Testis (tissue), 3 donors: ENCODE results near the gene CRYGN. TPM values are rescaled to one million over a fixed set of nuclear protein-coding genes. Genes with fewer than 3 reads are reported as not detected.

Experiments used
- DNase-seq: peaks from one replicate; pipeline ENCODE4 v3.0.0-alpha.2; 2019
- H3K27ac ChIP-seq, 2 donors: fragments of 200-600 bp; sonication (generic); one replicate each; pipeline ENCODE4 v1.5.1; 2019
- H3K27me3 ChIP-seq: fragments of 200-600 bp; sonication (generic); one replicate; pipeline ENCODE4 v1.5.1; 2019
- H3K36me3 ChIP-seq: fragments of 200-600 bp; sonication (generic); one replicate; pipeline ENCODE4 v1.5.1; 2017; ENCODE audit warnings: low read depth; ENCODE audit errors: missing control alignments
- H3K4me1 ChIP-seq: fragments of 200-600 bp; sonication (generic); one replicate; pipeline ENCODE4 v1.5.1; 2019
- H3K4me3 ChIP-seq, 2 donors: fragments of 200-600 bp; sonication (generic); one replicate each; pipeline ENCODE4 v1.5.1; 2017 to 2019
- H3K9me3 ChIP-seq: fragments of 200-600 bp; sonication (generic); one replicate; pipeline ENCODE4 v1.5.1; 2017
- POLR2A ChIP-seq: fragments of 450-650 bp; IDR thresholded peaks from one replicate; pipeline ENCODE4 v1.6.1; 2017; ENCODE audit warnings: antibody characterized with exemption, mild to moderate bottlenecking, moderate library complexity
- WGBS, 2 donors: methylation state at CpG; one replicate each; pipeline ENCODE4 v1.1.5; 2018; 5-methylcytosine and 5-hydroxymethylcytosine counted together
- intact Hi-C: fragments of 100-400 bp; cut with DNase I; formaldehyde crosslinking; loops from one replicate; pipeline ENCODE4 v1.15.1; 2023; ENCODE audit warnings: low total_unique reads
- polyA plus RNA-seq: library from polyadenylated mRNA; stranded (reverse); fragments of 350-450 nt; fragmentation: Illumina TruSeq; extraction: RNeasy Lipid Tissue Mini Kit (QIAGEN cat#74804); gene quantifications from one replicate; pipeline ENCODE4 v1.2.3, GENCODE V29; 2014; ENCODE audit warnings: low read depth, low replicate concordance; ENCODE audit not compliant: insufficient read depth
- total RNA-seq, 2 donors: library from RNA; depleted of rRNA; stranded (reverse); fragments of >200 nt; gene quantifications; one replicate each; pipeline ENCODE4 v1.2.3, GENCODE V29; 2016
- TF ChIP-seq, protein P1 (sequence below), 3 experiments: fragments of 450-650 bp in 2 of 3; fragments of 200-600 bp in 1 of 3; sonication (generic) in 1 of 3; IDR thresholded peaks; one replicate each; pipeline ENCODE4 v1.5.1; 2016 to 2019; ENCODE audit warnings: antibody characterized with exemption in 3 of 3, mild to moderate bottlenecking in 2 of 3, moderate library complexity in 1 of 3

The CRYGN gene
- total and polyA plus RNA-seq, 3 donors from 2014 or later = 0.44 to 1.7 (median 0.62) TPM

GRCh38 chr7:151481650-151482505, 41.9 kb upstream of the CRYGN start:
- no peaks in the 10 kb centered on the region for H3K9me3 ChIP-seq
- H3K4me3 ChIP-seq = no peak overlapping the region
- no peaks in the 10 kb centered on the region for H3K36me3 ChIP-seq
- H3K27ac ChIP-seq = no peak overlapping the region
- no peak for DNase-seq
- intact Hi-C loops = no loop called here
- peaks cover 3% of the 10 kb centered on the region for H3K4me1 ChIP-seq
- WGBS, 2 donors = 85 to 92% methylated on average over 4 of the region's 4 CpGs
- H3K27me3 ChIP-seq = no peaks in the 10 kb centered on the region
- TF ChIP-seq, protein P1, sequence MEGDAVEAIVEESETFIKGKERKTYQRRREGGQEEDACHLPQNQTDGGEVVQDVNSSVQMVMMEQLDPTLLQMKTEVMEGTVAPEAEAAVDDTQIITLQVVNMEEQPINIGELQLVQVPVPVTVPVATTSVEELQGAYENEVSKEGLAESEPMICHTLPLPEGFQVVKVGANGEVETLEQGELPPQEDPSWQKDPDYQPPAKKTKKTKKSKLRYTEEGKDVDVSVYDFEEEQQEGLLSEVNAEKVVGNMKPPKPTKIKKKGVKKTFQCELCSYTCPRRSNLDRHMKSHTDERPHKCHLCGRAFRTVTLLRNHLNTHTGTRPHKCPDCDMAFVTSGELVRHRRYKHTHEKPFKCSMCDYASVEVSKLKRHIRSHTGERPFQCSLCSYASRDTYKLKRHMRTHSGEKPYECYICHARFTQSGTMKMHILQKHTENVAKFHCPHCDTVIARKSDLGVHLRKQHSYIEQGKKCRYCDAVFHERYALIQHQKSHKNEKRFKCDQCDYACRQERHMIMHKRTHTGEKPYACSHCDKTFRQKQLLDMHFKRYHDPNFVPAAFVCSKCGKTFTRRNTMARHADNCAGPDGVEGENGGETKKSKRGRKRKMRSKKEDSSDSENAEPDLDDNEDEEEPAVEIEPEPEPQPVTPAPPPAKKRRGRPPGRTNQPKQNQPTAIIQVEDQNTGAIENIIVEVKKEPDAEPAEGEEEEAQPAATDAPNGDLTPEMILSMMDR (IDR thresholded peaks at IDR 0.05) = no peak
- TF ChIP-seq POLR2A = no peak

DNA sequence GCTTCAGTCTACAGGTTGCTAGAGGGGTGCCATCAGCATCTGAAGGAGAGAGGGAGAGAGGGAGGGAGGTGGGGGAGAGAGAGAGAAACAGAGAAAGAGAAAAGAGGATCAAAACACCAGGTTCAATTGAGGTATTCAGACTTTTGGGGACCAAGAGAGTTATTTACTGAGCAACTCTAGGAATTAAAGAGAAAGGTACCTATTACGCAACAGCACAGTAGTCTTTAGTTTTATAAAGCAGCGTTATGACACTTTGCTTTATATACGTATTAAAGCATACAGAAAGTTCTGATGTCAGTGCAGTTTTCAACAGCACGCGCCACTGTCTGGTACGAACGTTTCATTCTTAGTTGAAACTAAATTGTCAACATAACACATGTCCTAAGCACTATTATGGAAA, 37.9 kb upstream of the CRYGN start:
- Histone ChIP-seq H3K4me3 (no peak overlapping the region), H3K27me3 (no peaks in the 10 kb centered on the region), H3K27ac (no peak overlapping the region), H3K9me3 (no peaks in the 10 kb centered on the region), H3K4me1 (no peaks in the 10 kb centered on the region), H3K36me3 (no peaks in the 10 kb centered on the region)
- intact Hi-C loops = no loop called here
- no peak for TF ChIP-seq POLR2A
- TF ChIP-seq, protein P1 (IDR thresholded peaks at IDR 0.05) = no peak
- 95 to 96% methylated on average over 7 of the region's 7 CpGs for WGBS, 2 donors
- DNase-seq = no peak

GRCh38 chr7:151472644-151473380, 32.9 kb upstream of the CRYGN start:
- no peaks in the 10 kb centered on the region for H3K4me1 ChIP-seq
- H3K9me3 ChIP-seq = no peaks in the 10 kb centered on the region
- intact Hi-C loops = no loop called here
- 82 to 88% methylated on average over 17 of the region's 17 CpGs for WGBS, 2 donors
- H3K36me3 ChIP-seq = no peaks in the 10 kb centered on the region
- no peak overlapping the region for H3K27ac ChIP-seq
- no peak for DNase-seq
- no peaks in the 10 kb centered on the region for H3K27me3 ChIP-seq
- TF ChIP-seq, protein P1 (IDR thresholded peaks at IDR 0.05) = no peak
- no peak for TF ChIP-seq POLR2A
- no peak overlapping the region for H3K4me3 ChIP-seq

- no peaks in the 10 kb centered on the region for H3K4me1 ChIP-seq
- no peaks in the 10 kb centered on the region for H3K27me3 ChIP-seq
- no peaks in the 10 kb centered on the region for H3K9me3 ChIP-seq
- 75 to 85% methylated on average over 2 of the region's 2 CpGs for WGBS, 2 donors
- H3K27ac ChIP-seq = no peak overlapping the region
- intact Hi-C loops = no loop called here
- no peak for DNase-seq
- H3K36me3 ChIP-seq = no peaks in the 10 kb centered on the region
- no peak overlapping the region for H3K4me3 ChIP-seq
- TF ChIP-seq, protein P1 (IDR thresholded peaks at IDR 0.05) = no peak
- TF ChIP-seq POLR2A = no peak
Observed at GRCh38 chr7:151470711-151471110, 30.8 kb upstream of the CRYGN start.
